ENCODE measurements around the gene COX4I1.

- no peak for TF ChIP-seq CTCF (IDR thresholded peaks at IDR 0.05; ENCODE audit: insufficient read depth, low read depth, low read length)
- no peak for TF ChIP-seq EZH2 (IDR thresholded peaks at IDR 0.05; ENCODE audit: insufficient read depth, low read length)
Observed at GRCh38 chr16:85753559-85753958, 45.9 kb upstream of the COX4I1 start.

Data from astrocyte (in vitro differentiated cells and primary cell).